Fibroblast of lung (primary cell): ENCODE data around the gene CIB2. TPM values are rescaled to one million over a fixed set of nuclear protein-coding genes. Genes with fewer than 3 reads are reported as not detected.
A peak's percentile ranks its signal among the peaks of the same experiment; 100 is the strongest.

Source experiments
- DNase-seq, 2 donors: peaks; one replicate each; pipeline versions ENCODE4 v3.0.0 to v3.0.0-alpha.2; 2010; ENCODE audit warnings: low read depth in 2 of 2
- H2AFZ ChIP-seq: 2 replicates; pipeline ENCODE4 v1.5.1; 2012; ENCODE audit warnings: low read length, control low read depth, inconsistent platforms
- H3K27ac ChIP-seq: 2 replicates; pipeline ENCODE4 v1.5.1; 2011; ENCODE audit warnings: low read length, control low read depth; ENCODE audit not compliant: insufficient read depth
- H3K27me3 ChIP-seq: 2 replicates; pipeline ENCODE4 v1.5.1; 2011; ENCODE audit warnings: mild to moderate bottlenecking, low read length; ENCODE audit not compliant: control insufficient read depth, insufficient read depth
- H3K36me3 ChIP-seq: 2 replicates; pipeline ENCODE4 v1.5.1; 2011; ENCODE audit warnings: low read length; ENCODE audit not compliant: control insufficient read depth, insufficient read depth
- H3K4me1 ChIP-seq: 2 replicates; pipeline ENCODE4 v1.5.1; 2011; ENCODE audit warnings: low read length; ENCODE audit not compliant: control insufficient read depth, insufficient read depth; ENCODE audit errors: extremely low read depth
- H3K4me2 ChIP-seq: 2 replicates; pipeline ENCODE4 v1.5.1; 2011; ENCODE audit warnings: low read length, control low read depth; ENCODE audit not compliant: insufficient read depth; ENCODE audit errors: extremely low read depth
- H3K4me3 ChIP-seq, 4 experiments: fragments of 200-600 bp in 1 of 4; sonication (generic) in 1 of 4; replicated peaks in 1 of 4; 2 replicates each; pipeline ENCODE4 v1.5.1; 2011 to 2016; ENCODE audit warnings: low read length in 4 of 4, low read depth in 3 of 4, mild to moderate bottlenecking in 3 of 4, control low read depth in 2 of 4, inconsistent platforms in 1 of 4, mixed read lengths in 1 of 4; ENCODE audit not compliant: insufficient read depth in 1 of 4; ENCODE audit errors: control extremely low read depth in 1 of 4
- H3K79me2 ChIP-seq: 2 replicates; pipeline ENCODE4 v1.5.1; 2012; ENCODE audit warnings: mild to moderate bottlenecking, low read length, inconsistent platforms; ENCODE audit not compliant: control insufficient read depth, insufficient read depth
- H3K9ac ChIP-seq: 2 replicates; pipeline ENCODE4 v1.5.1; 2011; ENCODE audit warnings: mild to moderate bottlenecking, low read length, control low read depth; ENCODE audit not compliant: insufficient read depth
- H3K9me3 ChIP-seq: 2 replicates; pipeline ENCODE4 v1.5.1; 2012; ENCODE audit warnings: low read depth, low read length; ENCODE audit not compliant: control insufficient read depth, insufficient read depth
- H4K20me1 ChIP-seq: 2 replicates; pipeline ENCODE4 v1.5.1; 2011; ENCODE audit warnings: low read length; ENCODE audit not compliant: control insufficient read depth, insufficient read depth; ENCODE audit errors: extremely low read depth
- CTCF ChIP-seq, 2 donors: IDR thresholded peaks in 1 of 2; conservative IDR thresholded peaks in 1 of 2; 1 replicate in 1 of 2; 2 replicates in 1 of 2; pipeline ENCODE4 v1.5.1; 2011 to 2012; ENCODE audit warnings: low read length in 2 of 2, control low read depth in 1 of 2, inconsistent platforms in 1 of 2, low read depth in 1 of 2, mild to moderate bottlenecking in 1 of 2
- EZH2 ChIP-seq: IDR thresholded peaks from 2 replicates; pipeline ENCODE4 v1.5.1; 2012; ENCODE audit warnings: low read length, control low read depth, mild to moderate bottlenecking; ENCODE audit errors: missing control alignments
- polyA plus RNA-seq, 2 donors: library from polyadenylated mRNA; depleted of rRNA in 1 of 2; stranded (reverse) in 1 of 2; unstranded in 1 of 2; fragments of >200 nt; gene quantifications; 2 replicates each; pipeline ENCODE4 v1.2.1, GENCODE V29; 2011 to 2012; ENCODE audit warnings: missing spikeins in 1 of 2
- total RNA-seq: library from RNA; depleted of rRNA; stranded (reverse); fragments of >200 nt; gene quantifications from 2 replicates; pipeline ENCODE4 v1.2.1, GENCODE V29; 2014

Gene CIB2
- total and polyA plus RNA-seq, 2 donors (not counting 1 experiment from before 2014, with no cell fraction given) = 3.1 to 4.2 TPM

DNA sequence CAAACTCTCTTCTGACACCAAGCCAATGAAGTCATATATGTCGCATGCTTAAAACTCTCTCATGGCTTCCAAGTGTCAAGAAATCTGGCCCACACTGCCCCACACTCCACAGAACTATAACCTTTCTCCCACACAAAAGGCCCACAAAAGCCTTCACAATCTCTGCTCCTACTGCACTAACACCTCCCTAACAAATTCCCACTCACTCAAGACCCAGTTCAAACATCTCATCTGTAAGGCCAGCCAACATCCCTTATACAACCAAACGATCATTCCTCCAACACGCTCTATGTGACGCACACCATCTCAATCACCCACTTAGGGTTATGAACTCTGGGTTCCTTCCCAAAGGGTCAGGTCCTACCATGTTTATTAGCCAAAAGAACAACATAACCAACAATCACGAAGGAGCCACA, 67.3 kb downstream of the CIB2 start:
- H3K36me3 ChIP-seq = no peaks in the 10 kb centered on the region
- H3K9me3 ChIP-seq = no peaks in the 10 kb centered on the region
- H4K20me1 ChIP-seq = no peaks in the 10 kb centered on the region
- H3K4me2 ChIP-seq = peak overlapping the region; percentile 77
- no peak overlapping the region for H2AFZ ChIP-seq
- H3K27me3 ChIP-seq = no peaks in the 10 kb centered on the region
- no peak overlapping the region for H3K4me3 ChIP-seq
- H3K27ac ChIP-seq = peak overlapping the region; percentile 98
- TF ChIP-seq EZH2 (no peak), CTCF (conservative IDR thresholded peaks at IDR 0.05 in 1 of 2, IDR thresholded peaks at IDR 0.05 in 1 of 2; ENCODE audit: low read depth in 1 of 2, low read length in 2 of 2) (no peak)
- peak in 1 of 2 donors; percentile 91 for DNase-seq
- H3K79me2 ChIP-seq = peaks cover 66% of the 10 kb centered on the region
- peaks cover 56% of the 10 kb centered on the region for H3K4me1 ChIP-seq
- peak overlapping the region; percentile 16 for H3K9ac ChIP-seq

GRCh38 chr15:78063217-78063616, 68.0 kb downstream of the CIB2 start:
- Histone ChIP-seq H3K27ac (peak overlapping the region; percentile 98), H4K20me1 (no peaks in the 10 kb centered on the region), H3K27me3 (no peaks in the 10 kb centered on the region), H3K36me3 (no peaks in the 10 kb centered on the region), H3K79me2 (peaks cover 67% of the 10 kb centered on the region), H3K9me3 (no peaks in the 10 kb centered on the region), H3K4me2 (no peak overlapping the region), H2AFZ (no peak overlapping the region), H3K9ac (no peak overlapping the region), H3K4me1 (peaks cover 52% of the 10 kb centered on the region), H3K4me3 (no peak overlapping the region)
- TF ChIP-seq EZH2 (no peak), CTCF (conservative IDR thresholded peaks at IDR 0.05 in 1 of 2, IDR thresholded peaks at IDR 0.05 in 1 of 2; ENCODE audit: low read depth in 1 of 2, low read length in 2 of 2) (no peak)
- no peak for DNase-seq

GRCh38 chr15:78061963-78062427, 69.2 kb downstream of the CIB2 start:
- Histone ChIP-seq H3K9ac (peak overlapping the region; percentile 50), H3K4me1 (peaks cover 42% of the 10 kb centered on the region), H4K20me1 (no peaks in the 10 kb centered on the region), H3K79me2 (peaks cover 63% of the 10 kb centered on the region), H3K4me2 (peak overlapping the region; percentile 81), H3K27me3 (no peaks in the 10 kb centered on the region), H3K4me3 (peak overlapping the region in 3 of 4 experiments; percentile 10 to 36 (median 22)), H3K36me3 (no peaks in the 10 kb centered on the region), H2AFZ (no peak overlapping the region), H3K27ac (peak overlapping the region; percentile 66), H3K9me3 (no peaks in the 10 kb centered on the region)
- DNase-seq = peak; percentile 50 to 66
- TF ChIP-seq EZH2 (no peak), CTCF (conservative IDR thresholded peaks at IDR 0.05 in 1 of 2, IDR thresholded peaks at IDR 0.05 in 1 of 2; ENCODE audit: low read depth in 1 of 2, low read length in 2 of 2) (no peak)
